Naive B cell (primary cell): ENCODE data around the gene MAP2K2. TPM values are rescaled to one million over a fixed set of nuclear protein-coding genes. Genes with fewer than 3 reads are reported as not detected.

Experiments used
- ATAC-seq, 2 donors: fragments of 150-1000 bp; cut with Tn5 transposase; 2 replicates each; pipeline ENCODE4 v1.10.0; 2021; ENCODE audit warnings: low read depth in 2 of 2, mild to moderate bottlenecking in 2 of 2, moderate library complexity in 2 of 2
- DNase-seq: peaks from one replicate; pipeline ENCODE4 v3.0.0; 2022
- H3K27ac Mint-ChIP-seq, 6 donors: one replicate each; pipeline ENCODE4 v1.8.0; 2020 to 2022; ENCODE audit warnings: mild to moderate bottlenecking in 6 of 6, mixed read lengths in 6 of 6, moderate library complexity in 5 of 6, inconsistent platforms in 2 of 6
- H3K27me3 Mint-ChIP-seq, 3 donors: one replicate each; pipeline ENCODE4 v1.8.0; 2021 to 2022; ENCODE audit warnings: mixed read lengths in 3 of 3, mild to moderate bottlenecking in 1 of 3
- H3K36me3 Mint-ChIP-seq, 2 donors: one replicate each; pipeline ENCODE4 v1.8.0; 2020 to 2022; ENCODE audit warnings: mixed read lengths in 2 of 2, inconsistent platforms in 1 of 2, mild to moderate bottlenecking in 1 of 2
- H3K4me1 Mint-ChIP-seq, 3 donors: one replicate each; pipeline ENCODE4 v1.8.0; 2020 to 2022; ENCODE audit warnings: mixed read lengths in 3 of 3, inconsistent platforms in 1 of 3, mild to moderate bottlenecking in 1 of 3, moderate library complexity in 1 of 3
- H3K4me3 Mint-ChIP-seq, 8 donors: one replicate each; pipeline ENCODE4 v1.8.0; 2020 to 2022; ENCODE audit warnings: mild to moderate bottlenecking in 8 of 8, mixed read lengths in 8 of 8, moderate library complexity in 8 of 8, inconsistent platforms in 2 of 8
- H3K9me3 Mint-ChIP-seq, 7 donors: one replicate each; pipeline ENCODE4 v1.8.0; 2020 to 2022; ENCODE audit warnings: mixed read lengths in 7 of 7, mild to moderate bottlenecking in 5 of 7, inconsistent platforms in 2 of 7, moderate library complexity in 1 of 7
- polyA plus RNA-seq, 6 donors: library from polyadenylated mRNA; unstranded; fragments of 300-500 nt; fragmentation: Illumina TruSeq; gene quantifications; one replicate each; pipeline ENCODE4 v1.2.3, GENCODE V29; 2021; ENCODE audit warnings: low read depth in 6 of 6

The MAP2K2 gene
- polyA plus RNA-seq, 6 donors from 2014 or later: 50.3 to 88.0 (median 69.5) TPM

- peak overlapping the region in 1 of 6 donors; percentile 96 for H3K27ac Mint-ChIP-seq
- DNase-seq (no peak), ATAC-seq (no peak)
- no peaks in the 10 kb centered on the region for H3K9me3 Mint-ChIP-seq
- peaks cover 14 to 36% (median 35%) of the 10 kb centered on the region in 3 donors for H3K4me1 Mint-ChIP-seq
- H3K27me3 Mint-ChIP-seq: no peaks in the 10 kb centered on the region
- H3K36me3 Mint-ChIP-seq: peaks cover 6 to 8% of the 10 kb centered on the region in 2 donors
- no peak overlapping the region for H3K4me3 Mint-ChIP-seq
Observed at GRCh38 chr19:4057931-4058692, 65.8 kb downstream of the MAP2K2 start.

GRCh38 chr19:4055209-4055552 is 68.7 kb downstream of the MAP2K2 start:
- peak overlapping the region in 1 of 6 donors; percentile 4 for H3K27ac Mint-ChIP-seq
- peaks cover 0 to 2% (median 0%) of the 10 kb centered on the region in 7 donors for H3K9me3 Mint-ChIP-seq
- peaks cover 25 to 42% (median 37%) of the 10 kb centered on the region in 3 donors for H3K4me1 Mint-ChIP-seq
- H3K27me3 Mint-ChIP-seq: no peaks in the 10 kb centered on the region
- peaks cover 10 to 21% of the 10 kb centered on the region in 2 donors for H3K36me3 Mint-ChIP-seq
- ATAC-seq (no peak), DNase-seq (no peak)
- no peak overlapping the region for H3K4me3 Mint-ChIP-seq

GRCh38 chr19:4054441-4055208 is 69.3 kb downstream of the MAP2K2 start:
- Mint-ChIP-seq H3K27me3 (no peaks in the 10 kb centered on the region), H3K36me3 (peaks cover 10 to 21% of the 10 kb centered on the region in 2 donors), H3K9me3 (peaks cover 0 to 2% (median 0%) of the 10 kb centered on the region in 7 donors), H3K4me3 (no peak overlapping the region), H3K4me1 (peaks cover 25 to 48% (median 37%) of the 10 kb centered on the region in 3 donors), H3K27ac (no peak overlapping the region)
- ATAC-seq (no peak), DNase-seq (no peak)

- Mint-ChIP-seq H3K27me3 (no peaks in the 10 kb centered on the region), H3K36me3 (peaks cover 10 to 21% of the 10 kb centered on the region in 2 donors), H3K4me3 (peak overlapping the region in 2 of 8 donors; percentile 29 to 75), H3K27ac (peak overlapping the region in 3 of 6 donors; percentile 63 to 83 (median 73)), H3K4me1 (peaks cover 25 to 53% (median 37%) of the 10 kb centered on the region in 3 donors), H3K9me3 (peaks cover 0 to 2% (median 0%) of the 10 kb centered on the region in 7 donors)
- DNase-seq (no peak), ATAC-seq (no peak)
Observed at GRCh38 chr19:4053423-4054324, 70.2 kb downstream of the MAP2K2 start.

- DNase-seq (no peak), ATAC-seq (no peak)
- H3K4me1 Mint-ChIP-seq: peaks cover 25 to 53% (median 37%) of the 10 kb centered on the region in 3 donors
- peaks cover 10 to 21% of the 10 kb centered on the region in 2 donors for H3K36me3 Mint-ChIP-seq
- H3K4me3 Mint-ChIP-seq: peak overlapping the region in 3 of 8 donors; percentile 29 to 75 (median 40)
- H3K27me3 Mint-ChIP-seq: no peaks in the 10 kb centered on the region
- H3K27ac Mint-ChIP-seq: peak overlapping the region in 4 of 6 donors; percentile 63 to 83 (median 78)
- H3K9me3 Mint-ChIP-seq: peaks cover 0 to 2% (median 0%) of the 10 kb centered on the region in 7 donors
Observed at GRCh38 chr19:4052993-4053422, 70.9 kb downstream of the MAP2K2 start.

GRCh38 chr19:4052114-4052992 is 71.6 kb downstream of the MAP2K2 start:
- Mint-ChIP-seq H3K9me3 (peaks cover 0 to 2% (median 0%) of the 10 kb centered on the region in 7 donors), H3K27me3 (no peaks in the 10 kb centered on the region), H3K4me1 (peaks cover 22 to 47% (median 33%) of the 10 kb centered on the region in 3 donors), H3K27ac (peak overlapping the region in 1 of 6 donors; percentile 82), H3K4me3 (no peak overlapping the region), H3K36me3 (peaks cover 10 to 21% of the 10 kb centered on the region in 2 donors)
- ATAC-seq (no peak), DNase-seq (no peak)

GRCh38 chr19:4051175-4052101 is 72.5 kb downstream of the MAP2K2 start:
- Mint-ChIP-seq H3K4me3 (peak overlapping the region in 2 of 8 donors; percentile 9 to 15), H3K4me1 (peaks cover 22 to 43% (median 28%) of the 10 kb centered on the region in 3 donors), H3K27ac (peak overlapping the region in 4 of 6 donors; percentile 47 to 95 (median 83)), H3K36me3 (peaks cover 10 to 23% of the 10 kb centered on the region in 2 donors), H3K27me3 (no peaks in the 10 kb centered on the region), H3K9me3 (peaks cover 0 to 2% (median 0%) of the 10 kb centered on the region in 7 donors)
- no peak for DNase-seq
- ATAC-seq: no peak

GRCh38 chr19:4049432-4049831 is 74.5 kb downstream of the MAP2K2 start:
- no peak for DNase-seq
- no peaks in the 10 kb centered on the region for H3K27me3 Mint-ChIP-seq
- peaks cover 10 to 26% of the 10 kb centered on the region in 2 donors for H3K36me3 Mint-ChIP-seq
- peaks cover 22 to 36% (median 23%) of the 10 kb centered on the region in 3 donors for H3K4me1 Mint-ChIP-seq
- peaks cover 0 to 2% (median 0%) of the 10 kb centered on the region in 7 donors for H3K9me3 Mint-ChIP-seq
- no peak overlapping the region for H3K4me3 Mint-ChIP-seq
- no peak for ATAC-seq
- peak overlapping the region in 2 of 6 donors; percentile 7 to 20 for H3K27ac Mint-ChIP-seq

- no peaks in the 10 kb centered on the region for H3K27me3 Mint-ChIP-seq
- H3K4me3 Mint-ChIP-seq: no peak overlapping the region
- peaks cover 10 to 22% (median 13%) of the 10 kb centered on the region in 3 donors for H3K4me1 Mint-ChIP-seq
- peaks cover 0 to 2% (median 0%) of the 10 kb centered on the region in 7 donors for H3K9me3 Mint-ChIP-seq
- ATAC-seq (no peak), DNase-seq (no peak)
- peak overlapping the region in 1 of 6 donors; percentile 67 for H3K27ac Mint-ChIP-seq
- peaks cover 0 to 13% of the 10 kb centered on the region in 2 donors for H3K36me3 Mint-ChIP-seq
Observed at GRCh38 chr19:4046946-4047683, 76.8 kb downstream of the MAP2K2 start.

- Mint-ChIP-seq H3K4me1 (peaks cover 8 to 19% (median 11%) of the 10 kb centered on the region in 3 donors), H3K27me3 (no peaks in the 10 kb centered on the region), H3K4me3 (no peak overlapping the region), H3K9me3 (peaks cover 0 to 2% (median 0%) of the 10 kb centered on the region in 7 donors), H3K27ac (peak overlapping the region in 3 of 6 donors; percentile 67 to 90 (median 82)), H3K36me3 (peaks cover 0 to 10% of the 10 kb centered on the region in 2 donors)
- ATAC-seq: no peak
- no peak for DNase-seq
Observed at GRCh38 chr19:4046362-4046691, 77.6 kb downstream of the MAP2K2 start.
